ENCODE measurements around the gene KNTC1. TPM values are rescaled to one million over a fixed set of nuclear protein-coding genes. Genes with fewer than 3 reads are reported as not detected.
"Not testable (repeated sequence)": the region's sequence is repeated elsewhere in the genome, so short reads cannot be mapped to it uniquely, and the experiment has no call there.

Gene KNTC1
- total RNA-seq, 1 experiment from 2014 or later, result 54.2 TPM

DNA sequence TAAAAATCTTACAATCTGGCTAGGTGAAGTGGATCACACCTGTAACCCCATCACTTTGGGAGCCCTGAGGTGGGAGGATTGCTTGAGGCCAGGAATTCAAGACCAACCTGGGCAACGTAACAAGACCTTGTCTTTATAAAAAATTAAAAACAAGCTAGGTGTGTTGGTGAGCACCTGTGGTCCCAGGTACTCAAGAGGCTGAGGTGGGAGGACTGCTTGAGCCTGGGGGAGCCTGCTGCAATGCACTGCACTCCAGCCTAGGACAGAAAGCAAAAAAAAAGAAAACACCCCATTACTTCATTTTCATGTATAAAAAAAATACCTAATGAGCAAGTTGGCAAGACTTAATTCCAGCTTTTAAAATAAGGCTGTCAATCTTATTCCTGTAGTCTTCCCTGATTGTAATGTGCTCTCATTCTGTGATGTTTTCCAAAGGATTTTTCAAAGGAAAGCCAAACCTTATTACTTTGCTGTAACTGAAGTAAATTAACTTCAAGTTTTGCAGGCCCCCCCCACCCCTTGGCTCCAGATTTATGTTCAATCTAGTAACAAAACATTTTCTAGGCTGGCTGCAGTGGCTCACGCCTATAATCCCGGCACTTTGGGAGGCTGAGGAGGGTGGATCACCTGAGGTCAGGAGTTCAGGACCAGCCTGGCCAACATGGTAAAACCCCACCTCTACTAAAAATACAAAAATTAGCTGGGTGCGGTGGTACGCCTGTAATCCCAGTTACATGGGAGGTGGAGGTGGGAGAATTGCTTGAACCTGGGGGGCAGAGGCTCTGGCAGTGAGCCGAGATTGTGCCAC, 23.1 kb upstream of the KNTC1 start:
- no peak for DNase-seq (ENCODE audit: low spot score)
- in situ Hi-C loops (cut with HindIII; ENCODE audit: low sequenced_read_pairs), result no loop called here

DNA sequence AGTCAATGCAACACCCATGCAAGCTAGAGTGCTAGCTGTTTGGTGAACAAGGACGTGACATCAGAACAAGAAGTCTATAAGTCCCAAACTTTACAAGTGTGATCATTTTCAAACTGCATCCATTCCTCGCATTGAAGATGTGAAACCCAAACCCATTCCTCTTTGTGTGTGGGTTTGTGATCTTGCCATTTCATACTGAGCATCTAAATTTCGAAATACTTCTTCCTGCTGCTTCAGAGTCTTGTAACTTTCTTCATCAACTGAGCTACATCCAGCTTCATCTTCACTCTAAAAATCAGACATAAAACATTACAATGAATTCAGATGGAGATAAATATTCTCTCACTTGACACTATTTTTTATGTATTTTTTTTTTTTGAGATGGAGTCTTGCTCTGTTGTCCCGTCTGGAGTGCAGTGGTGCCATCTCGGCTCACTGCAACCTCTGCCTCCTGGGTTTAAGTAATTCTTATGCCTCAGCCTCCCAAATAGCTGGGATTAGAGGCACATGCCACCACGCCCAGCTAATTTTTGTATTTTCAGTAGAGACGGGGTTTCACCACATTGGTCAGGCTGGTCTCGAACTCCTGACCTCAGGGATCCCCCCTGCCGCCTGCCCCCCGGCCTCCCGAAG, 21.5 kb upstream of the KNTC1 start:
- in situ Hi-C loops (cut with HindIII; ENCODE audit: low sequenced_read_pairs), result no loop called here
- DNase-seq (ENCODE audit: low spot score), result no peak

GRCh38 chr12:122506393-122506938, 20.6 kb upstream of the KNTC1 start:
- in situ Hi-C loops (cut with HindIII; ENCODE audit: low sequenced_read_pairs), result no loop called here

GRCh38 chr12:122508163-122508562, 18.9 kb upstream of the KNTC1 start:
- in situ Hi-C loops (cut with HindIII; ENCODE audit: low sequenced_read_pairs), result no loop called here

More at GRCh38 chr12:122506393-122506938, 20.6 kb upstream of the KNTC1 start:
- no peak for DNase-seq (ENCODE audit: low spot score)

DNA sequence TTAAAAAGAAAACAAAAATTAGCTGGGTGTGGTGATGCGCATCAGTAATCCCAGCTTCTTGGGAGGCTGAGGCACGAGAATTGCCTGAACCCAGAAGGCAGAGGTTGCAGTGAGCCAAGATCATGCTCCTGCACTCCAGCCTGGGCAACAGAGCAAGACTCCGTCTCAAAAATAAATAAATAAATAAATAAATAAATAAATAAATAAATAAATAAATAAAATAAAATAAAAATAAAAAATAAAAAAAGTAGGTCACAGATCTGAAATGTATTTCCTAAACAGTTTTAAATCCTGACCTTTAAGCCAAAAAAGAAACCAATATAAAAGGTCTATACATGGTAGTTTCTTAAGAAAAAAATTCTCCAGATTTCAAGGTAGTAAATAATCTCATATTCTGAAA, 14.0 kb upstream of the KNTC1 start:
- DNase-seq (ENCODE audit: low spot score); in situ Hi-C loops (cut with HindIII; ENCODE audit: low sequenced_read_pairs): not testable (repeated sequence)

More at GRCh38 chr12:122508163-122508562, 18.9 kb upstream of the KNTC1 start:
- no peak for DNase-seq (ENCODE audit: low spot score)

- in situ Hi-C loops (cut with HindIII; ENCODE audit: low sequenced_read_pairs), result no loop called here
- DNase-seq (ENCODE audit: low spot score), result no peak
These were observed 13.4 kb upstream of the KNTC1 start for GRCh38 chr12:122513660-122514059.

- no peak for DNase-seq (ENCODE audit: low spot score)
- in situ Hi-C loops (cut with HindIII; ENCODE audit: low sequenced_read_pairs), result no loop called here
These were observed 11.8 kb upstream of the KNTC1 start for GRCh38 chr12:122515275-122515674.

DNA sequence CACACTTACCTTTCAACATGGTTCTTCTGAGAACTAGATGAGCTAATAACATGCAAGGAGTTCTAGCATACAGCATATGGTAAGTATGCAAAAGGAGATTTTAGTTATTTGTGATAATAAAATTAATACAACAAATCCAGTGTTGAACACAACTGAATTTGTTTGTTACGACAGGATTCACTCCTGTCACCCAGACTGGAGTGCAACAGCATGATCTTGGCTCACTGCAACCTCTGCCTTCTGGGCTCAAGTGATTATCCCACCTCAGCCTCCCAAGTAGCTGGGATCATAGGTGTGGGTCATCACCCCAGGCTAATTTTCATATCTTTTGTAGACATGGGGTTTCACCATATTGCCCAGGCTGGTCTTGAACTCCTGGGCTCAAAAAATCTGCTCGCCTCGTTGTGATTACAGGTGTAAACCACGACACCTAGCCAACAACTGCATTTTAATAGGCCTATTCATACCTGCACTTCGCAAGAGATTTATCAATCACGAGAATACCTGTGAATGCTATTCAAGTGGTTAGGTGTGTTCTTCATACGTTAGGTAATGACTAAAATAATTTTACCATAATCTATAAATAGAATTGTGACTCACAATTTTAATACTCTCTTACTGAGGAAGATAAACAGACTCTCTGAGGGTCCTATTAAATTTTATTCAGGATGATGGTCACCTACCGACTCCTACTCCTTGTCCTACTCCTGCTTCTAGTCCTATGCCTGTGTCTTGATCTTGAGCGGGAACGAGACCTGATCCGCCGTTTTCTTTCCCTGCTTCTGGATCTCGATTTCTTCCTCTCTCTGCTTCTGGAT, 10.3 kb upstream of the KNTC1 start:
- in situ Hi-C loops (cut with HindIII; ENCODE audit: low sequenced_read_pairs), result no loop called here
- DNase-seq (ENCODE audit: low spot score), result no peak

DNA sequence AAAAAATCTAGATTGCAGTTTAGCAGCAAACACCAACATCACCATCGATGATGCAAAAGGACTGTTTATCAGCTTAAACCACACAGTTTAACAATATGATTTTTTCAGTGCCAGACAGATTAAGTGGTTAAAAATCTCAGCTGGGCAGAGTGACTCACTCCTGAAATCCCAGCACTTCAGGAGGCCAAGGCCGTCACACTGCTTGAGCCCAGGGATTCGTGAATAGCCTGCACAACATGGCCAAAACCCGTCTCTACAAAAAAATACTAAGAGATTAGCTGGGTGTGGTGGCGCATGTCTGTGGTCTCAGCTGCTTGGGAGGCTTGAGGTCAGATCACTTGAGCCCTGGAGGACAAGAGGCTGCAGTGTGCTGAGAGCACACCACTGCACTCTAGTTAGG, 9.2 kb upstream of the KNTC1 start:
- no peak for DNase-seq (ENCODE audit: low spot score)
- in situ Hi-C loops (cut with HindIII; ENCODE audit: low sequenced_read_pairs), result no loop called here

DNA sequence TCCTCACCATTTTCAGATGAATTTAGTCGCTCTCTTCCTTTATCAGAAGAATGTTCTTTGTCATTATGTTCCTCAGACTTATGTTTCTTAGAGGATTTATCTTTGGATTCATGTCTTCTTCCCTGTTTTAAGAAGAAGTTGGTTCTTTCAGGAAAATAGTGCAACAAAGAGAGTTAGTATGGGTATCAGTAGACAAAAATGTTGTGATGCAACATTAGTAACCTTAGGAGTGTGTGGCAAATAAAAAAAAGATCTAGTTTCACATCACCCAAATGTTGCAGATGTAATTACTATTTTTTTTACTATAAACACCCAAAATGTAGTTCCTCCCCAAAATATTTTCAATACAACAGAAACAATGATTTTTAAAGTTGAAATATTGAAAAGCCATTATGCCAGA, 8.1 kb upstream of the KNTC1 start:
- no peak for DNase-seq (ENCODE audit: low spot score)
- in situ Hi-C loops (cut with HindIII; ENCODE audit: low sequenced_read_pairs), result no loop called here

GRCh38 chr12:122519418-122519817, 7.6 kb upstream of the KNTC1 start:
- in situ Hi-C loops (cut with HindIII; ENCODE audit: low sequenced_read_pairs), result no loop called here

DNA sequence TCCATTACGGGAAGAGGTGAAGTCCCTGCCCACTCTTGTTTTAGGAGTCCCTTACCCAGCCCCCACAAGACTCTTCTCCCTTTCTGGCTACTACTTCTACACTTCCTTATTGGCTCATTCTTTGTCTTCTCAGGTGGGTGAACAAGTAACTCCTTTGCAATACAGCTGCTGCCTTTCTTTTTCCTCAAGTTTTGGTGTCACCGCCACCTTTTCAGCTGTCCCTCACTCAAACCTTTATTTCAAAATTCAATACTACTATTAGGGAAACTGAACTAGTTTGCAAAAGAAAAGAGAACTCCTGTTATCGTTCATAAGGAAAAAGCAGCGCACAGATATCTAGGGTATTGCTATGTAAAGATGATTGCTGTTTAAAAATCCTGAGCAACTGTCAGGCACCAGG, 6.4 kb upstream of the KNTC1 start:
- DNase-seq (ENCODE audit: low spot score), result no peak
- in situ Hi-C loops (cut with HindIII; ENCODE audit: low sequenced_read_pairs), result no loop called here

More at GRCh38 chr12:122519418-122519817, 7.6 kb upstream of the KNTC1 start:
- no peak for DNase-seq (ENCODE audit: low spot score)

- in situ Hi-C loops (cut with HindIII; ENCODE audit: low sequenced_read_pairs), result no loop called here
- no peak for DNase-seq (ENCODE audit: low spot score)
These were observed 3.8 kb upstream of the KNTC1 start for GRCh38 chr12:122523280-122523679.

DNA sequence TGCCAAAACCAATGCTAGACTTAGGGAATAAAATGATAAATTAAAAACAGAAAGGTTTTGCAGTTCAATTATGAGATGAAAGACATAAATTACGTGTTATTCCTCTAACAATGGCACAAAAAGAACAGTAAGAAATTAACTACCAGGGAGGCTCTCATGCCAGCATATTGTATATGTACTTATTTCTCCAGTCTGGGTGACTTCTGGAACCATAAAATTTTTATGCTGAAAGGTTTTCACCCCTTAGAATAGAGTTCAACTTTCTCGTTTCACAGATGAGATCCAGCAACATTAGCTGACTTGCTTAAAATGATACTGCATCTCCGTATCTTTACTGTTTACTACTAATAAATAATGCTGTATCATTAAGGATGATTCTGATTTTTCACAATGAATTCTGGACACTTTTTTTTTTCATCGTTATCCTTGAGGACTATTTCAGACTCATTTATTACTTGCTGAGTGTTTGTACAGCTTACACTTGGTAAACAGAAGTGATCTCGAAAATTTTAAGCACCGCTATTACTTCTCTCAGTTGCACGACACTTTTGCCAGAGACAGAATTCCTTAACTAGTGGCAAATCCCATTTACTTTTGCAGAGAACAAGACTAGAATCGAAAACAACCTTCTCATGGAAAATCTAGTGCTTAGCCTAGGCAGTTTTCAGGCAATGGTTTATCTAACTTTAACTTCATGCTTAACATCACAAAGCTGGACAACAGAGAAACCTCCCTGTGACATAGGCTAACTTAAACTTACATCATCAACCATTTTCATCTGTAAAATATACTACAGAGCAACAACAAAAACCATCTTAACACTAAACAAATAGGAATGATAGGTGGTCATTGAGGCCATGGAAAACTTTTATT, 3.0 kb upstream of the KNTC1 start:
- in situ Hi-C loops (cut with HindIII; ENCODE audit: low sequenced_read_pairs), result no loop called here
- no peak for DNase-seq (ENCODE audit: low spot score)

DNA sequence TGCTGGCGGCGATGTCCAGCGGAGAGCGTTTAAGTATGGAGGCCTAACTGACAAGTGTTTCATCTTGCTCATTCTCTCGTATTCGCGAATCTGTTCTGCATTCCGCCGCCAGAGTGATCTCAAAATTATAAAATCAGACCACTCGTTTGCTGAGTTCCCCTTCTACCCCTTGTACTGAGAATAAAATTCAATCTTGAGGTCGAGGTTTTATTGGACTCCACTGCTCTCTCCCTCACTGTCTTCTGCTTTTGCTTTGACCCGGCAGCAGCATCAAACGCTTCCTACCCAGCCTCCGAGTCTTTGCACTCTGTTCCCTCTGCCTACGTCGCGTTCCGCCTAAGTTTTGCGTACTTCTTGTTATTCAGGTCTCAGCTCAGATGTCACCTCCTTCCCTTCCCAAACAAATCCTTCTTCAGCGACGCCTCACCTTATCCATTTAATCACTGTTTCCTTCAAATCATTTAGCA, 462 bp downstream of the KNTC1 start:
- in situ Hi-C loops (cut with HindIII; ENCODE audit: low sequenced_read_pairs), result no loop called here
- no peak for DNase-seq (ENCODE audit: low spot score)

- DNase-seq (ENCODE audit: low spot score), result no peak
- in situ Hi-C loops (cut with HindIII; ENCODE audit: low sequenced_read_pairs), result no loop called here
These were observed 1.5 kb downstream of the KNTC1 start for GRCh38 chr12:122528582-122528981.

DNA sequence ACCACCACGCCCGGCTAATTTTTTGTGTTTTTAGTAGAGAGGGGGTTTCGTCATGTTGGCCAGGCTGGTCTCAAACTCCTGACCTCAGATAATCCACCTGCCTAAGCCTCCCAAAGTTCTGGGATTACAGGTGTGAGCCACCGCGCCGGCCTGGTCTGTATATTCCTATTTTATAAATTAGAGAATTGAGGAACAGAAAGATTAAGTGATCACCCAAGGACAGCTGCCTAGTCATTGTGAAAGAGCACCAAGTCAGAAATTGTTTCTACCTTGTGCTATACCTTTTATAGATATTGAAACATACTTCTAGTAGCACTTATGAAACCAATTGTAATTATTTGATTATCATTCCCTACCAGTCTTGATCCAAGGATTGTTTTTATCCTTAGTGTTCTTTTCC, 1.9 kb downstream of the KNTC1 start:
- in situ Hi-C loops (cut with HindIII; ENCODE audit: low sequenced_read_pairs), result no loop called here
- DNase-seq (ENCODE audit: low spot score), result no peak

GRCh38 chr12:122533856-122534255, 6.8 kb downstream of the KNTC1 start:
- no peak for DNase-seq (ENCODE audit: low spot score)
- in situ Hi-C loops (cut with HindIII; ENCODE audit: low sequenced_read_pairs), result no loop called here

- in situ Hi-C loops (cut with HindIII; ENCODE audit: low sequenced_read_pairs), result no loop called here
- DNase-seq (ENCODE audit: low spot score), result no peak
These were observed 10.0 kb downstream of the KNTC1 start for GRCh38 chr12:122537021-122537420.

Measured in G401 (cell line).